HG03442 (cell line): ENCODE results near the gene RARRES1.
A peak's percentile ranks its signal among the peaks of the same experiment; 100 is the strongest.
"Not testable (repeated sequence)": the region's sequence is repeated elsewhere in the genome, so short reads cannot be mapped to it uniquely, and the experiment has no call there.

Experiments used
- ATAC-seq: cut with Tn5 transposase; IDR thresholded peaks from one replicate; pipeline ENCODE4 v1.9.1; 2021; ENCODE audit warnings: mild to moderate bottlenecking, moderate library complexity; ENCODE audit not compliant: unreplicated experiment

The RARRES1 gene

GRCh38 chr3:158700559-158700958, 31.7 kb downstream of the RARRES1 start:
- ATAC-seq: no peak

- ATAC-seq: no peak
Measured at GRCh38 chr3:158696618-158697017, 35.6 kb downstream of the RARRES1 start.

GRCh38 chr3:158693866-158694456, 38.3 kb downstream of the RARRES1 start:
- not testable (repeated sequence) for ATAC-seq

- no peak for ATAC-seq
Measured at GRCh38 chr3:158685159-158685558, 47.1 kb downstream of the RARRES1 start.

GRCh38 chr3:158683230-158683962, 48.9 kb downstream of the RARRES1 start:
- ATAC-seq: peak; percentile 46

- ATAC-seq: no peak
Measured at GRCh38 chr3:158680861-158681260, 51.4 kb downstream of the RARRES1 start.

GRCh38 chr3:158679547-158680000, 52.7 kb downstream of the RARRES1 start:
- ATAC-seq: no peak

- ATAC-seq: no peak
Measured at GRCh38 chr3:158678687-158679086, 53.6 kb downstream of the RARRES1 start.

GRCh38 chr3:158672215-158673176, 59.8 kb downstream of the RARRES1 start, which contains the start of gene LXN:
Gene LXN, minus strand, starts transcription at chr3:158672648. Its CDS starts 170 bp downstream, at chr3:158672478.
- peak; percentile 99 for ATAC-seq

- ATAC-seq: no peak
Measured at GRCh38 chr3:158671821-158672214, 60.4 kb downstream of the RARRES1 start.

GRCh38 chr3:158668506-158668905, 63.8 kb downstream of the RARRES1 start:
- ATAC-seq: no peak

- ATAC-seq: no peak
Measured at GRCh38 chr3:158666416-158666815, 65.8 kb downstream of the RARRES1 start.

GRCh38 chr3:158663832-158664231, 68.4 kb downstream of the RARRES1 start:
- ATAC-seq: no peak

GRCh38 chr3:158663246-158663645, 69.0 kb downstream of the RARRES1 start:
- no peak for ATAC-seq

GRCh38 chr3:158660711-158661110, 71.5 kb downstream of the RARRES1 start:
- no peak for ATAC-seq

GRCh38 chr3:158659454-158660237, 72.6 kb downstream of the RARRES1 start:
- peak; percentile 92 for ATAC-seq

GRCh38 chr3:158658889-158659288, 73.4 kb downstream of the RARRES1 start:
- ATAC-seq: no peak

- no peak for ATAC-seq
Measured at GRCh38 chr3:158652463-158652862, 79.8 kb downstream of the RARRES1 start.

- ATAC-seq: no peak
Measured at GRCh38 chr3:158651192-158651591, 81.1 kb downstream of the RARRES1 start.

GRCh38 chr3:158649791-158650190, 82.5 kb downstream of the RARRES1 start:
- ATAC-seq: no peak
